ENCODE data around the gene CEP63.
"Not testable (repeated sequence)": the region's sequence is repeated elsewhere in the genome, so short reads cannot be mapped to it uniquely, and the experiment has no call there.

CEP63 gene

DNA sequence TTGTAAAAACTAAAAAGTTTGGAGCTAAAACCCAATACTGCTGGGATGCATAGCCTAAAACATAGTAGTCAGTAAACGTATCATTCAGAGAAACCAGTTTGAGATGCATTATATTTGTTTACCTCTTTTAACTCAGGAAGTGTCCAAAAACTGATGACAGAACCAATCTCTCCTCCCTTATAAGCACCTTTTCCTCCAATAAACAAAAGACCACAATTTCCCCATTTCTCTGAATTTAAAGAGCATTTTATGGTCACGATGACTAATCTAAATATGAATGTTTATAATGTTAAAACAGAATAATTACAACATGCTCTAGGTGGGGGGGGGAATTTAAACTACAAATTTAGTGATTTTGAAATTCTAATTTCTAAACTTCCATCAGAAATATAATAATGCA, 58.5 kb downstream of the CEP63 start:
- Mint-ChIP-seq H3K27ac (peak overlapping the region; percentile 69), H3K4me1 (ENCODE audit: low read depth) (peaks cover 22% of the 10 kb centered on the region), H3K4me3 (no peak overlapping the region), H3K27me3 (no peaks in the 10 kb centered on the region), H3K9me3 (no peaks in the 10 kb centered on the region), H3K36me3 (ENCODE audit: low read depth) (peaks cover 36% of the 10 kb centered on the region)
- intact Hi-C loops (cut with micrococcal nuclease) = no loop called here

- H3K9me3 Mint-ChIP-seq; intact Hi-C loops (cut with micrococcal nuclease); H3K4me3 Mint-ChIP-seq; H3K27me3 Mint-ChIP-seq: not testable (repeated sequence)
- Mint-ChIP-seq H3K4me1 (ENCODE audit: low read depth) (peaks cover 22% of the 10 kb centered on the region), H3K27ac (peak overlapping the region; percentile 69), H3K36me3 (ENCODE audit: low read depth) (peaks cover 41% of the 10 kb centered on the region)
Measured at GRCh38 chr3:134544783-134545182, 58.9 kb downstream of the CEP63 start.

DNA sequence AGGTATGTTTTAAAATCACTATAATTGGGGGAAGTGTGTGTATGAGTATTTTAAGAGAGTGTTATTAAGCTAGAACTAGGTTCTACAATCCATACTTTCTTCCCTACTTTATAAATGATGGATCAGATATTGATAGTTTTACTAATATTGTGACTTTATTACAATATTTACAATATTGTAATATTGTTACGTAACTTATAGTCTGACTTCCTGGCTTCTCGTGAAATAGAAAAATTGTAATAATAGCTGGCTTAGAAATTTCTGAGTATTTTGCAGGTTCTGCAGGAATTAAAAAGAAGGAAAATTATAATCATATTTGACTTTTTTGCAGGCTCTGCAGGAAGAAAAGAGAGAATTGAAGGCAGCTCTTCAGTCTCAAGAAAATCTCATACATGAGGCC, 60.0 kb downstream of the CEP63 start:
- Mint-ChIP-seq H3K4me1 (ENCODE audit: low read depth) (peaks cover 22% of the 10 kb centered on the region), H3K36me3 (ENCODE audit: low read depth) (peaks cover 51% of the 10 kb centered on the region), H3K27me3 (no peaks in the 10 kb centered on the region), H3K4me3 (no peak overlapping the region), H3K9me3 (no peaks in the 10 kb centered on the region), H3K27ac (peak overlapping the region; percentile 28)
- intact Hi-C loops (cut with micrococcal nuclease) = no loop called here

- Mint-ChIP-seq H3K4me3 (no peak overlapping the region), H3K4me1 (ENCODE audit: low read depth) (no peaks in the 10 kb centered on the region)
Measured at GRCh38 chr3:134552784-134553183, 66.9 kb downstream of the CEP63 start.

DNA sequence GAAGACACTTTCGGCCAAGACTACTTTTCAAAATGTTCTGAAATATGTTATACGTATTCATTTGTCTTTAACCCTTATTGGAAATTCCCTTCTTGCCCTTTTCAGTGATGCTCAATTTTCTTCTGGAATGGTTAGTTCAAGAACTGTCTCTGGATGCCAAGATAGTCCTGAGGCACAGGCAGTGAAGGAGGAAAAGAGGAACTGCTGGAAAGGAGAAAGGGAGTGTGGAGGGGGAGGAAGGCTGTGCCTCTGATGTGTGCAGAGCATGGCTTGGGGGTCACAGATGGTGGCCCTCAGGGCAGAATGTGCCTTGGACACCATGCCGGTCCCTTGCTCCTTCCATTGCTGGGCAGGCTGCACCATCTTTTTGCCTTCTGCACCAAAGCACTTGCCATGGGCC, 73.7 kb downstream of the CEP63 start:
- Mint-ChIP-seq H3K4me1 (ENCODE audit: low read depth) (peaks cover 18% of the 10 kb centered on the region), H3K36me3 (ENCODE audit: low read depth) (peaks cover 47% of the 10 kb centered on the region), H3K4me3 (no peak overlapping the region), H3K9me3 (no peaks in the 10 kb centered on the region), H3K27ac (no peak overlapping the region), H3K27me3 (no peaks in the 10 kb centered on the region)
- intact Hi-C loops (cut with micrococcal nuclease) = no loop called here

More at GRCh38 chr3:134552784-134553183, 66.9 kb downstream of the CEP63 start:
- Mint-ChIP-seq H3K9me3 (no peaks in the 10 kb centered on the region), H3K27me3 (no peaks in the 10 kb centered on the region), H3K36me3 (ENCODE audit: low read depth) (peaks cover 50% of the 10 kb centered on the region), H3K27ac (no peak overlapping the region)
- intact Hi-C loops (cut with micrococcal nuclease) = no loop called here

DNA sequence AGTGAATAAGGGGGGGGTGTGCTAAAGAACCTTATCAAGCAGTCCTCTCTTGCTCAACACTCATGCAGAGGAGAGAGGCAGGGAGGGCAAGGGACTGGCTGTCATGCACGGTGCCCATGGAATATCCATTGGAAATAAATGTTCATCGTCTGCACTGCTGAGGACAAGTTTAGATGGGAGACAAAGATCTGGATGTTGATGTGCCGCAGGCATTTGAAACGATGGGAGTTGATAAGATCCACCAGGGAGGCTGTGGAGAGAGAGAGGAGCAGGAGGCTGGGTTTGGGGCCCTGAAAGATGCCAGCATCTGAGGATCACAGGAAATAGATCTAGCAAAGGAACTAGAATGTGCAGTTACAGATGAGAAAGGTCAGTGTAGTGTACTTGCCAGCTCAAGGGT, 76.2 kb downstream of the CEP63 start:
- peak overlapping the region; percentile 33 for H3K27ac Mint-ChIP-seq
- H3K36me3 Mint-ChIP-seq (ENCODE audit: low read depth) = peaks cover 47% of the 10 kb centered on the region
- H3K4me1 Mint-ChIP-seq (ENCODE audit: low read depth) = peaks cover 18% of the 10 kb centered on the region
- intact Hi-C loops (cut with micrococcal nuclease) = no loop called here
- no peak overlapping the region for H3K4me3 Mint-ChIP-seq
- no peaks in the 10 kb centered on the region for H3K27me3 Mint-ChIP-seq
- H3K9me3 Mint-ChIP-seq = no peaks in the 10 kb centered on the region

DNA sequence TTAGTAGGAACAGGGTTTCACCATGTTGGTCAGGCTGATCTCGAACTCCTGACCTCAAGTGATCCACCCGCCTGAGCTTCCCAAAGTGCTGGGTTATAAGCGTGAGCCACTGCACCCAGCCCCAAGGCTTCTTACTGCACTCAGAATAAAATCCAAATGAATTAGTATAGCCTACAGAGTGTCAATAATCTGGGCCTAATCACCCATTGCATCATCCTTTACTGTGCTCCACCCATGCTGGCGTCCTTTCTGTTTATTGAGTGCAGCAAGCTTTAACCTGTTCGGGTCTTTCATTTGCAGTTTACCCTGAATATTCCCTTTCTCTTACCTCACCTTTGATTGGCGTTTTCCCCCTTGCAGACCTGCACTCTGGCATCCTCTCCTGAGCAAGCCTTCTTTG, 77.7 kb downstream of the CEP63 start:
- no peak overlapping the region for H3K4me3 Mint-ChIP-seq
- intact Hi-C loops (cut with micrococcal nuclease) = no loop called here
- H3K27ac Mint-ChIP-seq = no peak overlapping the region
- peaks cover 3% of the 10 kb centered on the region for H3K9me3 Mint-ChIP-seq
- H3K27me3 Mint-ChIP-seq = no peaks in the 10 kb centered on the region
- H3K36me3 Mint-ChIP-seq (ENCODE audit: low read depth) = peaks cover 40% of the 10 kb centered on the region
- H3K4me1 Mint-ChIP-seq (ENCODE audit: low read depth) = peaks cover 18% of the 10 kb centered on the region

DNA sequence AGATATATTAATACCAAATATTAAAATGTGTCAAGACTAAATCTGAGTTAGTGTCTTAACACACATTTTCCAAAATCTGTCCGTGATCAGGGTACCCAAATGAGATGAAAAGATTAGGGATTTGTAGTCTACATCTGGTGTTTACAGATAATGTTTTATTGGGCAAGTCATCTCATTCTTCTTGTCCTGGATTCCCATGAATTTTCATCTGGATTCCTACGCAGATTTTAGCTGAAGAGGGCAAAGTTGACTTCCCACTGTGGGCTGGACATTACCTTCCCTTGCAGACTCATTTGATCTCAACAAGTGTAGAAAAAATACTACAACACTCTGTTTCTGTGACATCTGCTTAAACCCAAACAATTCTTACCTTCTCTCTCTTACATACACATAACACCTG, 79.1 kb downstream of the CEP63 start:
- Mint-ChIP-seq H3K4me3 (no peak overlapping the region), H3K27me3 (no peaks in the 10 kb centered on the region), H3K27ac (no peak overlapping the region), H3K4me1 (ENCODE audit: low read depth) (peaks cover 18% of the 10 kb centered on the region), H3K36me3 (ENCODE audit: low read depth) (peaks cover 27% of the 10 kb centered on the region), H3K9me3 (peaks cover 17% of the 10 kb centered on the region)
- intact Hi-C loops (cut with micrococcal nuclease) = no loop called here

DNA sequence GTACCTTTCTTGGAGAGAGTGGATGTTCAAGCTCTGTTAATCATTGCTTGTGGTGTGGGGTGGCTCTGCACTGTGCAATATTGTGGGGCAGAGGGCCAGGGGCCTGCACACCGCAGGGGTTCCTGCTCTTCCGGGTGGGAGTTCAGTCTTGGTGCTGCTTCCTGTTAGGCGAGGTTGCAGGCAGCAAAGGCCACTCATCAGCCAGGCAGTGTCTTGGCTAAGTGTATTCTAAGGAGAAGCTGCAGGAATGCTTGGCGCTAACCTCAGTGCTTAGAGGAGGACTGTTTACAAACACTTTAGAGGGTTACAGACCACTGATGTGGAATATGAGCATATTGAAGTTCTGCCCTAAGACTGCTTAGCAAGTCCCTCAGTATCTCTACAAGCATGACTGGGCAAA, 81.7 kb downstream of the CEP63 start:
- no peaks in the 10 kb centered on the region for H3K27me3 Mint-ChIP-seq
- H3K4me3 Mint-ChIP-seq = no peak overlapping the region
- peaks cover 30% of the 10 kb centered on the region for H3K9me3 Mint-ChIP-seq
- peaks cover 7% of the 10 kb centered on the region for H3K4me1 Mint-ChIP-seq (ENCODE audit: low read depth)
- peaks cover 10% of the 10 kb centered on the region for H3K36me3 Mint-ChIP-seq (ENCODE audit: low read depth)
- no peak overlapping the region for H3K27ac Mint-ChIP-seq
- intact Hi-C loops (cut with micrococcal nuclease) = no loop called here

- H3K4me1 Mint-ChIP-seq (ENCODE audit: low read depth) = no peaks in the 10 kb centered on the region
- H3K9me3 Mint-ChIP-seq = peaks cover 30% of the 10 kb centered on the region
- intact Hi-C loops (cut with micrococcal nuclease) = no loop called here
- H3K36me3 Mint-ChIP-seq (ENCODE audit: low read depth) = peaks cover 7% of the 10 kb centered on the region
- H3K27me3 Mint-ChIP-seq = no peaks in the 10 kb centered on the region
- no peak overlapping the region for H3K4me3 Mint-ChIP-seq
- H3K27ac Mint-ChIP-seq = no peak overlapping the region
Measured at GRCh38 chr3:134568790-134569189, 82.9 kb downstream of the CEP63 start.

DNA sequence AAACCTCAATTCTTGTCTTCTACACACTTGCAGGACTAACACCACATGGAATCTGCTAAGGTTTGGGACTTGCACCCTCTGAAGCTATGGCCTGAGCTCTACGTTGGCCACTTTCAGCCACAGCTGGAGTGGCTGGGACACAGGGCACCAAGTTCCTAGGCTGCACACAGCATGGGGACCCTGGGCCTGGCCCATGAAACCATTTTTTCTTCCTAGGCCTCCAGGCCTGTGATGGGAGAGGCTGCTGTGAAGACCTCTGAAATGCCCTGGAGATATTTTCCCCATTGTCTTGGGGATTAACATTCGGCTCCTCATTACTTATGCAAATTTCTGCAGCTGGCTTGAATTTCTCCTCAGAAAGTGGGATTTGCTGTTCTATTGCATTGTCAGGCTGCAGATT, 84.0 kb downstream of the CEP63 start:
- H3K4me1 Mint-ChIP-seq (ENCODE audit: low read depth); H3K4me3 Mint-ChIP-seq; intact Hi-C loops (cut with micrococcal nuclease); H3K27ac Mint-ChIP-seq; H3K36me3 Mint-ChIP-seq (ENCODE audit: low read depth); H3K27me3 Mint-ChIP-seq: not testable (repeated sequence)
- peaks cover 30% of the 10 kb centered on the region for H3K9me3 Mint-ChIP-seq

- H3K27me3 Mint-ChIP-seq = no peaks in the 10 kb centered on the region
- no peaks in the 10 kb centered on the region for H3K9me3 Mint-ChIP-seq
- no peaks in the 10 kb centered on the region for H3K4me1 Mint-ChIP-seq (ENCODE audit: low read depth)
- H3K4me3 Mint-ChIP-seq = no peak overlapping the region
- no peak overlapping the region for H3K27ac Mint-ChIP-seq
- intact Hi-C loops (cut with micrococcal nuclease) = no loop called here
- no peaks in the 10 kb centered on the region for H3K36me3 Mint-ChIP-seq (ENCODE audit: low read depth)
Measured at GRCh38 chr3:134576426-134576825, 90.6 kb downstream of the CEP63 start.

DNA sequence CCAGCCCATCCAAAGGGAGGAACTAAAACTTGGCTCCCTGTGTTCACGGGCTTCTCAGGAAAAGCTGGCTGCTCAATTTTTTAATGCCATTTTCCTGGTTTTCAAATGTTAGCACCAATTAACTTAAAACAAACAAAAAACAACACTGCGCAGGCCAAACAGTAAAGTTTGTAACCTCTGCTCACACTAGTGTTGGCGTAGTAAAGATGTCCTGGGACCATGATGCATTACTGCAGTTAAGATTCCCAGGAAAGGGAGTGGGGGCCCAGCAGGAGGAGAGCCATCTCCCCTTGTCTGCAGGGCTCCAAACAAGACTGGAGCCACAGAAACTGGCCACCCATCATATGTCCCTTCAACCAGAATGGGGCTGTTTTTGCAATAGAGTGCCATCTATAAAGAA, 91.0 kb downstream of the CEP63 start:
- intact Hi-C loops (cut with micrococcal nuclease) = no loop called here
- Mint-ChIP-seq H3K4me3 (no peak overlapping the region), H3K36me3 (ENCODE audit: low read depth) (no peaks in the 10 kb centered on the region), H3K27me3 (no peaks in the 10 kb centered on the region), H3K4me1 (ENCODE audit: low read depth) (no peaks in the 10 kb centered on the region), H3K9me3 (no peaks in the 10 kb centered on the region), H3K27ac (no peak overlapping the region)

DNA sequence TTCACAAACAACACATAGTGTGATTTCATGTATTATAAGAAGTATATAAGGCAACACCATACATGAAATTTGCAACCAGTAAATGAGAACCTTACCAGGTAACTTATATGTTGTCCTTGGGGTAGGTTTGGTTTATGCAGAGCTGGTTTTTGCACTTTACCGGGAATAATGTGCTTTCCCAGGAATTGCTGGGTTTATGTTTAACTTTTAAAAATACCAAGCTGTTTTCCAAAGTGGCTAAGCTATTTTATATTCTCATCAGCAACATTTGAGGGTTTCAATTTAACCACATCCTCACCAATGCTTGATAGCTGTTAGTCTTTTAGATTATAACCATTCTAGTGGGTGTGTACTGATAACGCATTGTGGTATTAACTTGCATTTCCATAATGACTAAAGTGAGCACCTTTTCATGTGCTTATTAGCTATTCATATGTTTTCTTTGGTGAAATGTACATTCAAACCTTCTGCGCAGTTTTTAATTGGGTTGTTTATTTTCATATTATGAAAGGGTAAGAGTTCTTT, 93.3 kb downstream of the CEP63 start:
- Mint-ChIP-seq H3K4me1 (ENCODE audit: low read depth) (no peaks in the 10 kb centered on the region), H3K9me3 (no peaks in the 10 kb centered on the region), H3K27me3 (no peaks in the 10 kb centered on the region), H3K27ac (no peak overlapping the region), H3K36me3 (ENCODE audit: low read depth) (no peaks in the 10 kb centered on the region), H3K4me3 (no peak overlapping the region)
- intact Hi-C loops (cut with micrococcal nuclease) = no loop called here

- H3K4me3 Mint-ChIP-seq = no peak overlapping the region
- no peak overlapping the region for H3K27ac Mint-ChIP-seq
- H3K9me3 Mint-ChIP-seq = no peaks in the 10 kb centered on the region
- H3K27me3 Mint-ChIP-seq = no peaks in the 10 kb centered on the region
- H3K36me3 Mint-ChIP-seq (ENCODE audit: low read depth) = no peaks in the 10 kb centered on the region
- peaks cover 18% of the 10 kb centered on the region for H3K4me1 Mint-ChIP-seq (ENCODE audit: low read depth)
- intact Hi-C loops (cut with micrococcal nuclease) = no loop called here
Measured at GRCh38 chr3:134590766-134591165, 104.9 kb downstream of the CEP63 start.
